Vagina (tissue), 2 donors: Measurements from ENCODE around the gene NPIPA5. TPM values are rescaled to one million over a fixed set of nuclear protein-coding genes. Genes with fewer than 3 reads are reported as not detected.
A peak's percentile ranks its signal among the peaks of the same experiment; 100 is the strongest.
"Not testable (repeated sequence)": the region's sequence is repeated elsewhere in the genome, so short reads cannot be mapped to it uniquely, and the experiment has no call there.

ENCODE experiments used
- DNase-seq, 2 donors: peaks; one replicate each; pipeline ENCODE4 v3.0.0-alpha.2; 2017; ENCODE audit errors: extremely low spot score in 2 of 2
- H3K27ac ChIP-seq: fragments of 200-600 bp; sonication (generic); one replicate; pipeline ENCODE4 v1.5.1; 2019
- H3K27me3 ChIP-seq: fragments of 200-600 bp; sonication (generic); one replicate; pipeline ENCODE4 v1.5.1; 2019
- H3K36me3 ChIP-seq, 2 donors: fragments of 200-600 bp; sonication (generic); one replicate each; pipeline ENCODE4 v1.5.1; 2017 to 2019
- H3K4me1 ChIP-seq: fragments of 200-600 bp; sonication (generic); one replicate; pipeline ENCODE4 v1.5.1; 2019
- H3K4me3 ChIP-seq, 2 donors: fragments of 200-600 bp; sonication (generic); 1 replicate in 1 of 2; 2 replicates in 1 of 2; pipeline ENCODE4 v1.5.1; 2016 to 2019
- H3K9me3 ChIP-seq: fragments of 200-600 bp; sonication (generic); one replicate; pipeline ENCODE4 v1.5.1; 2019
- CTCF ChIP-seq, 3 experiments: fragments of 450-650 bp in 2 of 3; fragments of 200-600 bp in 1 of 3; sonication (generic) in 1 of 3; IDR thresholded peaks; one replicate each; pipeline ENCODE4 v1.5.1; 2017 to 2019; ENCODE audit warnings: antibody characterized with exemption in 3 of 3, mild to moderate bottlenecking in 2 of 3, moderate library complexity in 2 of 3
- POLR2A ChIP-seq, 2 donors: fragments of 450-650 bp; IDR thresholded peaks; one replicate each; pipeline ENCODE4 v1.6.1; 2017; ENCODE audit warnings: antibody characterized with exemption in 2 of 2, mild to moderate bottlenecking in 2 of 2, moderate library complexity in 2 of 2
- POLR2AphosphoS5 ChIP-seq, 2 donors: sonication (generic); formaldehyde crosslinking; IDR thresholded peaks; one replicate each; pipeline ENCODE4 v1.9.0; 2017; ENCODE audit warnings: antibody characterized with exemption in 2 of 2, mild to moderate bottlenecking in 2 of 2, low read depth in 1 of 2; ENCODE audit not compliant: insufficient read depth in 1 of 2
- intact Hi-C: fragments of 100-400 bp; cut with DNase I; formaldehyde crosslinking; loops from one replicate; pipeline ENCODE4 v1.15.1; 2023
- total RNA-seq: library from RNA; depleted of rRNA; stranded (reverse); fragments of >200 nt; gene quantifications from one replicate; pipeline ENCODE4 v1.2.3, GENCODE V29; 2016

Gene NPIPA5
- total RNA-seq: 5.9 TPM

- intact Hi-C loops, H3K4me1 ChIP-seq, DNase-seq, H3K4me3 ChIP-seq, H3K9me3 ChIP-seq, H3K36me3 ChIP-seq, H3K27ac ChIP-seq, H3K27me3 ChIP-seq: not testable (repeated sequence)
Observed at GRCh38 chr16:15378194-15378593, at the start of gene NPIPA5. Gene NPIPA5, minus strand, starts transcription at chr16:15378294. Its CDS starts 0 bp downstream, at chr16:15378294.

GRCh38 chr16:15427648-15428239 is 49.6 kb upstream of the NPIPA5 start:
- peak overlapping the region in 1 of 2 donors; percentile 16 for H3K4me3 ChIP-seq
- TF ChIP-seq CTCF (IDR thresholded peaks at IDR 0.05) (peak; percentile 47 to 81 (median 54)), POLR2AphosphoS5 (IDR thresholded peaks at IDR 0.05; ENCODE audit: insufficient read depth in 1 of 2, low read depth in 1 of 2) (peak; percentile 43), POLR2A (IDR thresholded peaks at IDR 0.05) (no peak)
- no peaks in the 10 kb centered on the region for H3K27me3 ChIP-seq
- intact Hi-C loops: no loop called here
- no peak for DNase-seq
- H3K9me3 ChIP-seq: no peaks in the 10 kb centered on the region
- no peaks in the 10 kb centered on the region for H3K4me1 ChIP-seq
- H3K36me3 ChIP-seq: no peaks in the 10 kb centered on the region
- H3K27ac ChIP-seq: peak overlapping the region; percentile 39

- Histone ChIP-seq H3K27ac (no peak overlapping the region), H3K4me1 (no peaks in the 10 kb centered on the region), H3K36me3 (no peaks in the 10 kb centered on the region), H3K27me3 (no peaks in the 10 kb centered on the region), H3K4me3 (no peak overlapping the region), H3K9me3 (no peaks in the 10 kb centered on the region)
- DNase-seq: no peak
- no peak for TF ChIP-seq CTCF (IDR thresholded peaks at IDR 0.05)
- TF ChIP-seq POLR2A (IDR thresholded peaks at IDR 0.05): no peak
- no peak for TF ChIP-seq POLR2AphosphoS5 (IDR thresholded peaks at IDR 0.05; ENCODE audit: insufficient read depth in 1 of 2, low read depth in 1 of 2)
- intact Hi-C loops: no loop called here
Observed at GRCh38 chr16:15426796-15427195, 48.7 kb upstream of the NPIPA5 start.

GRCh38 chr16:15425861-15426260 is 47.8 kb upstream of the NPIPA5 start:
- no peaks in the 10 kb centered on the region for H3K9me3 ChIP-seq
- H3K36me3 ChIP-seq: no peaks in the 10 kb centered on the region
- H3K4me1 ChIP-seq: no peaks in the 10 kb centered on the region
- H3K4me3 ChIP-seq: no peak overlapping the region
- no peak for DNase-seq
- TF ChIP-seq POLR2A (IDR thresholded peaks at IDR 0.05): no peak
- no peak for TF ChIP-seq POLR2AphosphoS5 (IDR thresholded peaks at IDR 0.05; ENCODE audit: insufficient read depth in 1 of 2, low read depth in 1 of 2)
- no peak for TF ChIP-seq CTCF (IDR thresholded peaks at IDR 0.05)
- H3K27me3 ChIP-seq: no peaks in the 10 kb centered on the region
- intact Hi-C loops: no loop called here
- H3K27ac ChIP-seq: no peak overlapping the region

- Histone ChIP-seq H3K9me3 (no peaks in the 10 kb centered on the region), H3K27me3 (no peaks in the 10 kb centered on the region), H3K36me3 (no peaks in the 10 kb centered on the region), H3K4me3 (no peak overlapping the region), H3K27ac (no peak overlapping the region), H3K4me1 (no peaks in the 10 kb centered on the region)
- intact Hi-C loops: no loop called here
- TF ChIP-seq CTCF (IDR thresholded peaks at IDR 0.05) (no peak), POLR2AphosphoS5 (IDR thresholded peaks at IDR 0.05; ENCODE audit: insufficient read depth in 1 of 2, low read depth in 1 of 2) (no peak), POLR2A (IDR thresholded peaks at IDR 0.05) (no peak)
- no peak for DNase-seq
Observed at GRCh38 chr16:15422222-15422621, 44.1 kb upstream of the NPIPA5 start.

- intact Hi-C loops, DNase-seq, H3K27me3 ChIP-seq, H3K4me1 ChIP-seq, H3K4me3 ChIP-seq, H3K36me3 ChIP-seq, H3K9me3 ChIP-seq, H3K27ac ChIP-seq: not testable (repeated sequence)
Observed at GRCh38 chr16:15421696-15422095, 43.6 kb upstream of the NPIPA5 start.
